Measurements from ENCODE around the gene WDPCP. TPM values are rescaled to one million over a fixed set of nuclear protein-coding genes. Genes with fewer than 3 reads are reported as not detected.

Gene WDPCP
- polyA plus RNA-seq, 2 of the 4 experiments (the other 2 are of a cell fraction): 3.0 to 7.6 TPM

GRCh38 chr2:63195310-63195709, 393.0 kb downstream of the WDPCP start:
- no peak for ATAC-seq
- Histone ChIP-seq H3K4me2 (no peak overlapping the region), H3K4me3 (no peak overlapping the region), H3K27ac (no peak overlapping the region), H3K4me1 (peaks cover 12% of the 10 kb centered on the region; the same call in 2 of the 3 replicates), H3K9me3 (no peaks in the 10 kb centered on the region)
- WGBS (ENCODE audit: missing lambda C conversion rate): 74% methylated on average over 3 of the region's 3 CpGs
- ChIA-PET POLR2A (no interaction called here), CTCF (no interaction called here)
- no peak for FAIRE-seq
- TF ChIP-seq CBX2 (IDR thresholded peaks at IDR 0.05; ENCODE audit: borderline replicate concordance, low read depth) (no peak), RARB (CRISPR knock-in tag; IDR thresholded peaks at IDR 0.05) (no peak), ELK1 (IDR thresholded peaks at IDR 0.05; ENCODE audit: low read depth, low read length) (no peak), MAX (IDR thresholded peaks at IDR 0.05) (no peak), CBX8 (IDR thresholded peaks at IDR 0.05) (no peak), EP300 (IDR thresholded peaks at IDR 0.05) (no peak), RFX5 (IDR thresholded peaks at IDR 0.05) (no peak), POLR2AphosphoS2 (conservative IDR thresholded peaks at IDR 0.05; ENCODE audit: low read length) (no peak)
- no peak for DNase-seq (ENCODE audit: low read depth in 1 of 2, low spot score in 1 of 2)

GRCh38 chr2:63194175-63194574, 394.1 kb downstream of the WDPCP start:
- DNase-seq (ENCODE audit: low read depth in 1 of 2, low spot score in 1 of 2) (no peak), FAIRE-seq (no peak), ATAC-seq (no peak)
- Histone ChIP-seq H3K9me3 (no peaks in the 10 kb centered on the region), H3K4me2 (no peak overlapping the region), H3K27ac (no peak overlapping the region), H3K4me1 (peaks cover 12% of the 10 kb centered on the region; the same call in 2 of the 3 replicates), H3K4me3 (no peak overlapping the region)
- ChIA-PET POLR2A (no interaction called here), CTCF (no interaction called here)
- TF ChIP-seq RCOR1 (IDR thresholded peaks at IDR 0.05; ENCODE audit: low read depth, low read length) (no peak), FOXS1 (CRISPR knock-in tag; IDR thresholded peaks at IDR 0.05) (no peak), ZSCAN20 (CRISPR knock-in tag; IDR thresholded peaks at IDR 0.05) (no peak), ESRRA (IDR thresholded peaks at IDR 0.05; ENCODE audit: borderline replicate concordance, low read length) (no peak), HOXB13 (CRISPR knock-in tag; IDR thresholded peaks at IDR 0.05; ENCODE audit: low read depth) (no peak), USF2 (IDR thresholded peaks at IDR 0.05) (no peak), EP300 (IDR thresholded peaks at IDR 0.05) (no peak), JUN (IDR thresholded peaks at IDR 0.05) (no peak), HES2 (IDR thresholded peaks at IDR 0.05) (no peak), PHF8 (IDR thresholded peaks at IDR 0.05; ENCODE audit: borderline replicate concordance, low read depth) (no peak), RFX5 (IDR thresholded peaks at IDR 0.05) (no peak), MAX (IDR thresholded peaks at IDR 0.05) (no peak), CTCF (IDR thresholded peaks at IDR 0.05) (no peak), CBX8 (IDR thresholded peaks at IDR 0.05) (no peak), KDM1A (IDR thresholded peaks at IDR 0.05; ENCODE audit: low read depth) (no peak)

Measured in A549 (cell line).